ENCODE data around the gene OR5AU1. TPM values are rescaled to one million over a fixed set of nuclear protein-coding genes. Genes with fewer than 3 reads are reported as not detected.
"Not testable (repeated sequence)": the region's sequence is repeated elsewhere in the genome, so short reads cannot be mapped to it uniquely, and the experiment has no call there.

OR5AU1 gene
- total RNA-seq, 2 donors from 2014 or later: not detected

- no peaks in the 10 kb centered on the region for H3K4me1 Mint-ChIP-seq (ENCODE audit: low read depth)
- H3K4me3 Mint-ChIP-seq: no peak overlapping the region
- H3K27me3 Mint-ChIP-seq (ENCODE audit: low read depth): peaks cover 33% of the 10 kb centered on the region
- H3K9me3 Mint-ChIP-seq: no peaks in the 10 kb centered on the region
- ATAC-seq (replicated peaks in 1 of 2) (no peak), DNase-seq (no peak)
- no peak overlapping the region for H3K27ac Mint-ChIP-seq
- H3K36me3 Mint-ChIP-seq (ENCODE audit: insufficient read depth in 2 of 2): no peaks in the 10 kb centered on the region
Observed at GRCh38 chr14:21162081-21162480, 6.2 kb upstream of the OR5AU1 start.

GRCh38 chr14:21160061-21160610 is 4.3 kb upstream of the OR5AU1 start:
- Mint-ChIP-seq H3K27me3 (ENCODE audit: low read depth) (peaks cover 33% of the 10 kb centered on the region), H3K9me3 (no peaks in the 10 kb centered on the region), H3K4me3 (no peak overlapping the region), H3K36me3 (ENCODE audit: insufficient read depth in 2 of 2) (no peaks in the 10 kb centered on the region), H3K4me1 (ENCODE audit: low read depth) (no peaks in the 10 kb centered on the region), H3K27ac (no peak overlapping the region)
- DNase-seq (no peak), ATAC-seq (replicated peaks in 1 of 2) (no peak)

GRCh38 chr14:21158175-21158574 is 2.3 kb upstream of the OR5AU1 start:
- not testable (repeated sequence) for H3K27ac Mint-ChIP-seq

GRCh38 chr14:21149641-21150367 is 6.1 kb downstream of the OR5AU1 start:
- Mint-ChIP-seq H3K36me3 (ENCODE audit: insufficient read depth in 2 of 2) (peaks cover 5 to 14% of the 10 kb centered on the region in 2 donors), H3K27me3 (ENCODE audit: low read depth) (peaks cover 14% of the 10 kb centered on the region), H3K27ac (no peak overlapping the region), H3K9me3 (peaks cover 3 to 9% of the 10 kb centered on the region in 2 donors), H3K4me3 (no peak overlapping the region), H3K4me1 (ENCODE audit: low read depth) (no peaks in the 10 kb centered on the region)
- DNase-seq (no peak), ATAC-seq (replicated peaks in 1 of 2) (no peak)

More at GRCh38 chr14:21158175-21158574, 2.3 kb upstream of the OR5AU1 start:
- H3K4me3 Mint-ChIP-seq; H3K36me3 Mint-ChIP-seq (ENCODE audit: insufficient read depth in 2 of 2); H3K4me1 Mint-ChIP-seq (ENCODE audit: low read depth); ATAC-seq (replicated peaks in 1 of 2); DNase-seq; H3K9me3 Mint-ChIP-seq: not testable (repeated sequence)
- H3K27me3 Mint-ChIP-seq (ENCODE audit: low read depth): peaks cover 27% of the 10 kb centered on the region

GRCh38 chr14:21145437-21145836 is 10.4 kb downstream of the OR5AU1 start:
- no peak for DNase-seq
- H3K27me3 Mint-ChIP-seq (ENCODE audit: low read depth): peaks cover 21% of the 10 kb centered on the region
- peaks cover 7 to 15% of the 10 kb centered on the region in 2 donors for H3K9me3 Mint-ChIP-seq
- no peaks in the 10 kb centered on the region for H3K4me1 Mint-ChIP-seq (ENCODE audit: low read depth)
- ATAC-seq (replicated peaks in 1 of 2): no peak
- peaks cover 5 to 15% of the 10 kb centered on the region in 2 donors for H3K36me3 Mint-ChIP-seq (ENCODE audit: insufficient read depth in 2 of 2)
- no peak overlapping the region for H3K4me3 Mint-ChIP-seq
- H3K27ac Mint-ChIP-seq: no peak overlapping the region

- no peak overlapping the region for H3K27ac Mint-ChIP-seq
- H3K36me3 Mint-ChIP-seq (ENCODE audit: insufficient read depth in 2 of 2): peaks cover 5 to 15% of the 10 kb centered on the region in 2 donors
- H3K4me1 Mint-ChIP-seq (ENCODE audit: low read depth): no peaks in the 10 kb centered on the region
- DNase-seq (no peak), ATAC-seq (replicated peaks in 1 of 2) (no peak)
- no peak overlapping the region for H3K4me3 Mint-ChIP-seq
- H3K27me3 Mint-ChIP-seq (ENCODE audit: low read depth): peaks cover 21% of the 10 kb centered on the region
- peaks cover 7 to 15% of the 10 kb centered on the region in 2 donors for H3K9me3 Mint-ChIP-seq
Observed at GRCh38 chr14:21142357-21142756, 13.5 kb downstream of the OR5AU1 start.

GRCh38 chr14:21136024-21136423 is 19.8 kb downstream of the OR5AU1 start:
- no peaks in the 10 kb centered on the region for H3K9me3 Mint-ChIP-seq
- DNase-seq (no peak), ATAC-seq (replicated peaks in 1 of 2) (no peak)
- H3K36me3 Mint-ChIP-seq (ENCODE audit: insufficient read depth in 2 of 2): no peaks in the 10 kb centered on the region
- H3K4me1 Mint-ChIP-seq (ENCODE audit: low read depth): no peaks in the 10 kb centered on the region
- no peak overlapping the region for H3K27ac Mint-ChIP-seq
- H3K4me3 Mint-ChIP-seq: no peak overlapping the region
- H3K27me3 Mint-ChIP-seq (ENCODE audit: low read depth): no peaks in the 10 kb centered on the region

- H3K27ac Mint-ChIP-seq: no peak overlapping the region
- DNase-seq (no peak), ATAC-seq (replicated peaks in 1 of 2) (no peak)
Observed at GRCh38 chr14:21133901-21134300, 22.0 kb downstream of the OR5AU1 start.

GRCh38 chr14:21123429-21123828 is 32.4 kb downstream of the OR5AU1 start:
- no peak for DNase-seq
- H3K4me1 Mint-ChIP-seq (ENCODE audit: low read depth): peaks cover 10% of the 10 kb centered on the region
- no peak for ATAC-seq (replicated peaks in 1 of 2)
- H3K4me3 Mint-ChIP-seq: no peak overlapping the region
- no peak overlapping the region for H3K27ac Mint-ChIP-seq
- peaks cover 0 to 2% of the 10 kb centered on the region in 2 donors for H3K36me3 Mint-ChIP-seq (ENCODE audit: insufficient read depth in 2 of 2)
- no peaks in the 10 kb centered on the region for H3K9me3 Mint-ChIP-seq
- peaks cover 22% of the 10 kb centered on the region for H3K27me3 Mint-ChIP-seq (ENCODE audit: low read depth)

More at GRCh38 chr14:21133901-21134300, 22.0 kb downstream of the OR5AU1 start:
- Mint-ChIP-seq H3K4me3 (no peak overlapping the region), H3K4me1 (ENCODE audit: low read depth) (no peaks in the 10 kb centered on the region), H3K36me3 (ENCODE audit: insufficient read depth in 2 of 2) (no peaks in the 10 kb centered on the region), H3K27me3 (ENCODE audit: low read depth) (no peaks in the 10 kb centered on the region), H3K9me3 (no peaks in the 10 kb centered on the region)

- H3K4me3 Mint-ChIP-seq: peak overlapping the region in 1 of 2 donors; percentile 43
- H3K27me3 Mint-ChIP-seq (ENCODE audit: low read depth): peaks cover 22% of the 10 kb centered on the region
- H3K9me3 Mint-ChIP-seq: no peaks in the 10 kb centered on the region
Observed at GRCh38 chr14:21121122-21121521, 34.7 kb downstream of the OR5AU1 start.

GRCh38 chr14:21120686-21121085 is 35.2 kb downstream of the OR5AU1 start:
- no peak for ATAC-seq (replicated peaks in 1 of 2)
- peaks cover 10% of the 10 kb centered on the region for H3K4me1 Mint-ChIP-seq (ENCODE audit: low read depth)
- no peaks in the 10 kb centered on the region for H3K9me3 Mint-ChIP-seq
- no peak overlapping the region for H3K4me3 Mint-ChIP-seq
- H3K27me3 Mint-ChIP-seq (ENCODE audit: low read depth): peaks cover 22% of the 10 kb centered on the region
- peaks cover 0 to 2% of the 10 kb centered on the region in 2 donors for H3K36me3 Mint-ChIP-seq (ENCODE audit: insufficient read depth in 2 of 2)
- no peak overlapping the region for H3K27ac Mint-ChIP-seq
- DNase-seq: no peak

More at GRCh38 chr14:21121122-21121521, 34.7 kb downstream of the OR5AU1 start:
- peaks cover 10% of the 10 kb centered on the region for H3K4me1 Mint-ChIP-seq (ENCODE audit: low read depth)
- H3K36me3 Mint-ChIP-seq (ENCODE audit: insufficient read depth in 2 of 2): peaks cover 0 to 2% of the 10 kb centered on the region in 2 donors
- no peak overlapping the region for H3K27ac Mint-ChIP-seq
- ATAC-seq (replicated peaks in 1 of 2) (peak; percentile 40 to 72), DNase-seq (no peak)

GRCh38 chr14:21118933-21119332 is 36.9 kb downstream of the OR5AU1 start:
- DNase-seq (no peak), ATAC-seq (replicated peaks in 1 of 2) (no peak)
- no peaks in the 10 kb centered on the region for H3K36me3 Mint-ChIP-seq (ENCODE audit: insufficient read depth in 2 of 2)

GRCh38 chr14:21113369-21113768 is 42.5 kb downstream of the OR5AU1 start:
- H3K4me3 Mint-ChIP-seq: no peak overlapping the region
- H3K27ac Mint-ChIP-seq: no peak overlapping the region
- ATAC-seq (replicated peaks in 1 of 2): no peak
- H3K36me3 Mint-ChIP-seq (ENCODE audit: insufficient read depth in 2 of 2): no peaks in the 10 kb centered on the region
- no peaks in the 10 kb centered on the region for H3K27me3 Mint-ChIP-seq (ENCODE audit: low read depth)
- no peaks in the 10 kb centered on the region for H3K9me3 Mint-ChIP-seq
- DNase-seq: no peak
- H3K4me1 Mint-ChIP-seq (ENCODE audit: low read depth): peaks cover 19% of the 10 kb centered on the region

More at GRCh38 chr14:21118933-21119332, 36.9 kb downstream of the OR5AU1 start:
- H3K4me1 Mint-ChIP-seq (ENCODE audit: low read depth): peaks cover 10% of the 10 kb centered on the region
- H3K27ac Mint-ChIP-seq: no peak overlapping the region
- peaks cover 18% of the 10 kb centered on the region for H3K27me3 Mint-ChIP-seq (ENCODE audit: low read depth)
- H3K4me3 Mint-ChIP-seq: no peak overlapping the region
- H3K9me3 Mint-ChIP-seq: no peaks in the 10 kb centered on the region

All from activated T-cell treated with anti-CD3 and anti-CD28 coated beads, Interleukin-2, amount 50 U/mL, for 72 hours (primary cell).